Loucy (cell line): ENCODE measurements around the gene KRT76.

ENCODE experiments used
- CTCF ChIP-seq: fragments of 200-600 bp; sonication (generic); conservative IDR thresholded peaks from 2 replicates; pipeline ENCODE4 v1.5.1; 2014; ENCODE audit warnings: mild to moderate bottlenecking, antibody characterized with exemption, low read length
- EZH2phosphoT487 ChIP-seq: fragments of 200-600 bp; IDR thresholded peaks from 2 replicates; pipeline ENCODE4 v1.6.1; 2018; ENCODE audit warnings: antibody characterized with exemption, mild to moderate bottlenecking, moderate library complexity, borderline replicate concordance

- TF ChIP-seq CTCF (no peak), EZH2phosphoT487 (no peak)
Measured at GRCh38 chr12:52795694-52796428, 18.7 kb upstream of the KRT76 start, which contains the start of gene KRT3.
